ENCODE measurements around the gene LCORL. TPM values are rescaled to one million over a fixed set of nuclear protein-coding genes. Genes with fewer than 3 reads are reported as not detected.

The LCORL gene
- total RNA-seq, 1 donor from 2014 or later: 16.5 TPM

- TF ChIP-seq CTCF (conservative IDR thresholded peaks at IDR 0.05; ENCODE audit: low read depth, low read length): no peak
- H3K4me3 ChIP-seq (ENCODE audit: low read depth, low read length): no peak overlapping the region
- DNase-seq (ENCODE audit: low read depth): no peak
Measured at GRCh38 chr4:17805580-17806155, 215.9 kb downstream of the LCORL start.

- no peak for DNase-seq (ENCODE audit: low read depth)
- TF ChIP-seq CTCF (conservative IDR thresholded peaks at IDR 0.05; ENCODE audit: low read depth, low read length): no peak
- no peak overlapping the region for H3K4me3 ChIP-seq (ENCODE audit: low read depth, low read length)
Measured at GRCh38 chr4:17797808-17798207, 223.7 kb downstream of the LCORL start.

GRCh38 chr4:17794730-17795129 is 226.8 kb downstream of the LCORL start:
- H3K4me3 ChIP-seq (ENCODE audit: low read depth, low read length): no peak overlapping the region
- TF ChIP-seq CTCF (conservative IDR thresholded peaks at IDR 0.05; ENCODE audit: low read depth, low read length): no peak
- DNase-seq (ENCODE audit: low read depth): no peak

Other genes with a start within 250 kb of the LCORL start
- 0.07 and 0.17 TPM in 2 replicates for gene FAM184B, start 240.1 kb downstream of the LCORL start, total RNA-seq
- 18.6 and 27.0 TPM in 2 replicates for gene DCAF16, start 211.0 kb downstream of the LCORL start, total RNA-seq
- 56.4 and 66.9 TPM in 2 replicates for gene NCAPG, start 210.8 kb downstream of the LCORL start, total RNA-seq